B cell (primary cell): ENCODE measurements around the gene KRTAP4-4. TPM values are rescaled to one million over a fixed set of nuclear protein-coding genes. Genes with fewer than 3 reads are reported as not detected.

Experiments used
- ATAC-seq: fragments of 200-7000 bp; cut with Tn5 transposase; one replicate; pipeline ENCODE4 v1.10.0; 2021; ENCODE audit warnings: low read depth, mild to moderate bottlenecking, moderate number of reproducible peaks, moderate library complexity
- CTCF ChIA-PET: fragments of 350-600 bp; sonication (Branson Sonifier 250); formaldehyde crosslinking; loops from one replicate; lab custom pipeline; 2021; ENCODE audit warnings: antibody characterized with exemption, inconsistent platforms; lab: Charles Lee
- POLR2A ChIA-PET: fragments of 350-600 bp; sonication (Branson Sonifier 250); formaldehyde crosslinking; loops from one replicate; lab custom pipeline; 2021; ENCODE audit warnings: antibody characterized with exemption; lab: Charles Lee
- DNase-seq: peaks from one replicate; pipeline ENCODE4 v3.0.0; 2013
- H2AFZ ChIP-seq: 2 replicates; pipeline ENCODE4 v1.6.1; 2012; ENCODE audit warnings: mild to moderate bottlenecking, low read depth, low read length; ENCODE audit not compliant: insufficient read depth, poor library complexity, severe bottlenecking
- H3K27ac ChIP-seq, 2 donors: 1 replicate in 1 of 2; 2 replicates in 1 of 2; pipeline ENCODE4 v1.5.1; 2012 to 2013; ENCODE audit warnings: low read length in 2 of 2, mild to moderate bottlenecking in 2 of 2, moderate library complexity in 1 of 2
- H3K27me3 ChIP-seq, 4 experiments: fragments of 200-600 bp in 1 of 4; sonication (generic) in 1 of 4; replicated peaks in 1 of 4; 1 replicate in 2 of 4; 2 replicates in 2 of 4; pipeline versions ENCODE4 v1.6.1 to v1.7.0; 2013 to 2016; ENCODE audit warnings: low read length in 3 of 4, mild to moderate bottlenecking in 2 of 4, mixed read lengths in 1 of 4, moderate library complexity in 1 of 4; ENCODE audit not compliant: insufficient read depth in 4 of 4, control insufficient read depth in 3 of 4; ENCODE audit errors: control extremely low read depth in 1 of 4
- H3K36me3 ChIP-seq, 2 experiments: replicated peaks in 1 of 2; 1 replicate in 1 of 2; 2 replicates in 1 of 2; pipeline versions ENCODE4 v1.6.1 to v1.7.1; 2013; ENCODE audit warnings: low read length in 1 of 2; ENCODE audit not compliant: insufficient read depth in 2 of 2, control insufficient read depth in 1 of 2; ENCODE audit errors: control extremely low read depth in 1 of 2, extremely low read depth in 1 of 2
- H3K4me1 ChIP-seq, 2 donors: fragments of 200-600 bp in 1 of 2; sonication (generic) in 1 of 2; 1 replicate in 1 of 2; 2 replicates in 1 of 2; pipeline versions ENCODE4 v1.5.1 to v1.6.1; 2013 to 2017; ENCODE audit warnings: low read length in 2 of 2; ENCODE audit not compliant: control insufficient read depth in 2 of 2, insufficient read depth in 2 of 2
- H3K4me2 ChIP-seq: replicated peaks from 2 replicates; pipeline ENCODE3; 2012; ENCODE audit warnings: mild to moderate bottlenecking, low read depth, low read length; ENCODE audit not compliant: poor library complexity, severe bottlenecking
- H3K4me3 ChIP-seq, 5 experiments: fragments of 200-600 bp in 1 of 5; sonication (generic) in 1 of 5; 1 replicate in 3 of 5; 2 replicates in 2 of 5; pipeline versions ENCODE4 v1.5.1 to v1.7.0; 2011 to 2016; ENCODE audit warnings: low read length in 4 of 5, mild to moderate bottlenecking in 4 of 5, low read depth in 2 of 5, control low read depth in 1 of 5, moderate library complexity in 1 of 5; ENCODE audit not compliant: insufficient read depth in 1 of 5; ENCODE audit errors: control extremely low read depth in 1 of 5, extremely low read depth in 1 of 5
- H3K79me2 ChIP-seq: fragments of 200-600 bp; sonication (generic); one replicate; pipeline ENCODE4 v1.6.0; 2016; ENCODE audit warnings: low read length; ENCODE audit not compliant: control insufficient read depth, insufficient read depth
- H3K9ac ChIP-seq: fragments of 200-600 bp; sonication (generic); 2 replicates; pipeline ENCODE4 v1.6.1; 2017; ENCODE audit warnings: mild to moderate bottlenecking, low read length, moderate library complexity
- H3K9me3 ChIP-seq, 3 donors: one replicate each; pipeline versions ENCODE4 v1.6.1 to v1.7.1; 2013; ENCODE audit warnings: low read length in 2 of 3; ENCODE audit not compliant: control insufficient read depth in 2 of 3, insufficient read depth in 1 of 3; ENCODE audit errors: control extremely low read depth in 1 of 3
- H4K20me1 ChIP-seq: 2 replicates; pipeline ENCODE4 v1.6.0; 2012; ENCODE audit warnings: mild to moderate bottlenecking, low read length; ENCODE audit not compliant: insufficient read depth, control insufficient read depth, poor library complexity, severe bottlenecking
- H3K27ac Mint-ChIP-seq: one replicate; pipeline ENCODE4 v1.8.0; 2021; ENCODE audit warnings: mixed read lengths
- H3K27me3 Mint-ChIP-seq: one replicate; pipeline ENCODE4 v1.8.0; 2021; ENCODE audit warnings: mixed read lengths
- H3K4me1 Mint-ChIP-seq: one replicate; pipeline ENCODE4 v1.8.0; 2021; ENCODE audit warnings: mixed read lengths
- H3K4me3 Mint-ChIP-seq: one replicate; pipeline ENCODE4 v1.8.0; 2021; ENCODE audit warnings: mixed read lengths
- H3K9me3 Mint-ChIP-seq: one replicate; pipeline ENCODE4 v1.8.0; 2022; ENCODE audit warnings: mixed read lengths; ENCODE audit not compliant: insufficient read depth
- CTCF ChIP-seq: fragments of 200-600 bp; IDR thresholded peaks from one replicate; pipeline ENCODE4 v1.8.0; 2022; ENCODE audit warnings: antibody characterized with exemption, mild to moderate bottlenecking
- EZH2 ChIP-seq: IDR thresholded peaks from 2 replicates; pipeline ENCODE4 v1.6.1; 2012; ENCODE audit warnings: borderline replicate concordance, low read depth, mild to moderate bottlenecking, moderate library complexity, low read length; ENCODE audit not compliant: insufficient read depth, poor library complexity, severe bottlenecking
- WGBS: methylation state at CpG from one replicate; pipeline ENCODE4 v1.1.5; 2013; ENCODE audit warnings: missing lambda C conversion rate; ENCODE audit not compliant: insufficient coverage; 5-methylcytosine and 5-hydroxymethylcytosine counted together
- intact Hi-C: fragments of 100-400 bp; cut with micrococcal nuclease; formaldehyde crosslinking; loops from one replicate; pipeline ENCODE4 v1.10.0; 2022
- polyA minus RNA-seq: library from RNA; depleted of rRNA, polyadenylated mRNA; stranded (reverse); fragments of >200 nt; gene quantifications from 2 replicates; pipeline ENCODE4 v1.2.3, GENCODE V29; 2012
- polyA plus RNA-seq: library from polyadenylated mRNA; depleted of rRNA; stranded (reverse); fragments of >200 nt; gene quantifications from 2 replicates; pipeline ENCODE4 v1.2.3, GENCODE V29; 2012
- total RNA-seq, 2 donors: library from RNA; stranded (reverse); fragments of 120-200 nt in 1 of 2; gene quantifications; 1 replicate in 1 of 2; 2 replicates in 1 of 2; pipeline versions ENCODE4 v1.2.3 to v1.2.4, GENCODE V29; 2013 to 2022

Gene KRTAP4-4
- total RNA-seq (not detected in 2 replicates), polyA plus RNA-seq (not detected in 2 replicates), polyA minus RNA-seq (not detected in 2 replicates)
- total RNA-seq (2013): not detected

GRCh38 chr17:41160648-41161047 lies at the start of gene KRTAP4-4:
TSS of gene KRTAP4-4 (minus strand) at chr17:41160748. CDS start at chr17:41160691, 57 bp downstream.
- no peak within 1 kb of the TSS for H3K27ac Mint-ChIP-seq
- CTCF ChIA-PET: no interaction called here
- H3K4me1 ChIP-seq: no peaks in the 10 kb centered on the region

More at GRCh38 chr17:41160648-41161047, at the start of gene KRTAP4-4:
- Mint-ChIP-seq H3K9me3 (no peaks in the 10 kb centered on the region), H3K4me3 (no peak within 1 kb of the TSS), H3K27me3 (peaks cover 37% of the 10 kb centered on the region), H3K4me1 (no peaks in the 10 kb centered on the region)
- no peak within 1 kb of the TSS for H3K27ac ChIP-seq
- H3K27me3 ChIP-seq: peaks cover 0 to 8% (median 0%) of the 10 kb centered on the region in 4 experiments
- no peaks in the 10 kb centered on the region for H3K79me2 ChIP-seq
- no peaks in the 10 kb centered on the region for H3K9me3 ChIP-seq
- H3K36me3 ChIP-seq: no peaks in the 10 kb centered on the region
- H4K20me1 ChIP-seq: no peaks in the 10 kb centered on the region
- H3K9ac ChIP-seq: no peak within 1 kb of the TSS
- H3K4me2 ChIP-seq: no peak within 1 kb of the TSS
- ATAC-seq (no peak), DNase-seq (no peak)
- TF ChIP-seq CTCF: no peak
- TF ChIP-seq EZH2: no peak
- H2AFZ ChIP-seq: no peak within 1 kb of the TSS
- H3K4me3 ChIP-seq: no peak within 1 kb of the TSS
- POLR2A ChIA-PET: no interaction called here
- WGBS: no CpG with 5 or more reads among the region's 1 CpG
- intact Hi-C loops: no loop called here
